ENCODE measurements around the gene ABR.

DNA sequence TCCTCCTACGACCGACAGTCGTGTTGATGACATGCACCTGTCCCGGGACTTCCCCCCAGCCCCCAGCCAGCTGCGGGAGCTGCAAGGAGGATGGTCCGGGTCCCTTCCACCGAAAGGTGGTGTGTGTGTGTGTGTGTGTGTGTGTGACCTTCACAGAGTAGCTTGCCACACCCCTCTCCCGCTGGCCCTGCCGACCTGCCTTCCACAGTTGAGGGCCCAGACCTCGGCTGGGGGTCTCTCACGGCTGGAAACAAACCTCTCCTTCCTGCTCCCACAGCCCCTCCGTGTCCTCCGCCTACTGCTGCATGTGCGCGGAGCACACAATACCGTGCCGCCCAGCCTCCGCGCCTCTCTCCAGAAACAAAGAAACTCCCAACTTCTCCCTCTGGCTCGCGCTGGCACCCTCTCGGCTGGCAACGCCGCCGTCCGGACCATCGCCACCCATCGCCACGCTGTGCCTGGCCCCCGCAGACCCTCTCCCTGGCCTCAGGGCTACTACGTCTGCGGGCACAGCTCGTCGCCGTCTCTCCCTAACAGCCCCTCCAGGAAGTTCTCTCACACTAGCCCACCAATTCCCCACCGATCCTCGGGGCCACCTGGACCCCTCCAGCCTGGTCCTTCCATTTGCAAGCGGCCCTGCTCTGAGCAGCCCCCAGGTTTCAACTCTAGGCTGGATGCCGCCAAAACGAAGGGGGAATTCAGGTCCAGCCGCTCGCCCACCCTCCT, 101.6 kb downstream of the ABR start:
- TF ChIP-seq, protein P1, sequence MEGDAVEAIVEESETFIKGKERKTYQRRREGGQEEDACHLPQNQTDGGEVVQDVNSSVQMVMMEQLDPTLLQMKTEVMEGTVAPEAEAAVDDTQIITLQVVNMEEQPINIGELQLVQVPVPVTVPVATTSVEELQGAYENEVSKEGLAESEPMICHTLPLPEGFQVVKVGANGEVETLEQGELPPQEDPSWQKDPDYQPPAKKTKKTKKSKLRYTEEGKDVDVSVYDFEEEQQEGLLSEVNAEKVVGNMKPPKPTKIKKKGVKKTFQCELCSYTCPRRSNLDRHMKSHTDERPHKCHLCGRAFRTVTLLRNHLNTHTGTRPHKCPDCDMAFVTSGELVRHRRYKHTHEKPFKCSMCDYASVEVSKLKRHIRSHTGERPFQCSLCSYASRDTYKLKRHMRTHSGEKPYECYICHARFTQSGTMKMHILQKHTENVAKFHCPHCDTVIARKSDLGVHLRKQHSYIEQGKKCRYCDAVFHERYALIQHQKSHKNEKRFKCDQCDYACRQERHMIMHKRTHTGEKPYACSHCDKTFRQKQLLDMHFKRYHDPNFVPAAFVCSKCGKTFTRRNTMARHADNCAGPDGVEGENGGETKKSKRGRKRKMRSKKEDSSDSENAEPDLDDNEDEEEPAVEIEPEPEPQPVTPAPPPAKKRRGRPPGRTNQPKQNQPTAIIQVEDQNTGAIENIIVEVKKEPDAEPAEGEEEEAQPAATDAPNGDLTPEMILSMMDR (conservative IDR thresholded peaks at IDR 0.05; ENCODE audit: low read length), result no peak
- no peak for TF ChIP-seq EZH2phosphoT487 (IDR thresholded peaks at IDR 0.05; ENCODE audit: borderline replicate concordance)

Measured in Loucy (cell line).